ENCODE measurements around the gene C14orf132.

The C14orf132 gene

GRCh38 chr14:96119947-96120346 is 80.8 kb downstream of the C14orf132 start:
- no peak for DNase-seq

GRCh38 chr14:96120392-96120791 is 81.2 kb downstream of the C14orf132 start:
- no peak for DNase-seq

GRCh38 chr14:96120941-96121340 is 81.8 kb downstream of the C14orf132 start:
- no peak for DNase-seq

GRCh38 chr14:96121660-96122395 is 82.7 kb downstream of the C14orf132 start:
- DNase-seq = no peak

GRCh38 chr14:96122496-96122895 is 83.3 kb downstream of the C14orf132 start:
- no peak for DNase-seq

- DNase-seq = no peak
These were observed 86.4 kb downstream of the C14orf132 start for GRCh38 chr14:96125536-96125935.

GRCh38 chr14:96126339-96126782 is 87.2 kb downstream of the C14orf132 start:
- no peak for DNase-seq

GRCh38 chr14:96126783-96127271 is 87.7 kb downstream of the C14orf132 start:
- no peak for DNase-seq

- DNase-seq = no peak
These were observed 90.1 kb downstream of the C14orf132 start for GRCh38 chr14:96129128-96129736.

GRCh38 chr14:96130391-96130790 is 91.2 kb downstream of the C14orf132 start:
- no peak for DNase-seq

- DNase-seq = no peak
These were observed 91.7 kb downstream of the C14orf132 start for GRCh38 chr14:96130854-96131253.

GRCh38 chr14:96131836-96132235 is 92.7 kb downstream of the C14orf132 start:
- DNase-seq = no peak

- no peak for DNase-seq
These were observed 95.3 kb downstream of the C14orf132 start for GRCh38 chr14:96134508-96134907.

GRCh38 chr14:96135285-96135684 is 96.1 kb downstream of the C14orf132 start:
- no peak for DNase-seq

GRCh38 chr14:96136371-96137005 is 97.3 kb downstream of the C14orf132 start:
- DNase-seq = no peak

GRCh38 chr14:96138241-96138640 is 99.1 kb downstream of the C14orf132 start:
- no peak for DNase-seq

- DNase-seq = no peak
These were observed 100.0 kb downstream of the C14orf132 start for GRCh38 chr14:96139169-96139568.

- no peak for DNase-seq
These were observed 100.7 kb downstream of the C14orf132 start for GRCh38 chr14:96139879-96140278.

GRCh38 chr14:96140952-96141351 is 101.8 kb downstream of the C14orf132 start:
- no peak for DNase-seq

All from right kidney (tissue), 1 donor.